GM12873 (cell line): Measurements from ENCODE around the gene TMEM272.

Experiments used
- TF ChIP-seq, protein P1 (sequence below): IDR thresholded peaks from 2 replicates; pipeline ENCODE4 v1.5.1; 2012; ENCODE audit warnings: low read depth, mild to moderate bottlenecking, moderate library complexity, low read length, control low read depth; ENCODE audit not compliant: insufficient read depth; ENCODE audit errors: missing control alignments

TMEM272 gene

DNA sequence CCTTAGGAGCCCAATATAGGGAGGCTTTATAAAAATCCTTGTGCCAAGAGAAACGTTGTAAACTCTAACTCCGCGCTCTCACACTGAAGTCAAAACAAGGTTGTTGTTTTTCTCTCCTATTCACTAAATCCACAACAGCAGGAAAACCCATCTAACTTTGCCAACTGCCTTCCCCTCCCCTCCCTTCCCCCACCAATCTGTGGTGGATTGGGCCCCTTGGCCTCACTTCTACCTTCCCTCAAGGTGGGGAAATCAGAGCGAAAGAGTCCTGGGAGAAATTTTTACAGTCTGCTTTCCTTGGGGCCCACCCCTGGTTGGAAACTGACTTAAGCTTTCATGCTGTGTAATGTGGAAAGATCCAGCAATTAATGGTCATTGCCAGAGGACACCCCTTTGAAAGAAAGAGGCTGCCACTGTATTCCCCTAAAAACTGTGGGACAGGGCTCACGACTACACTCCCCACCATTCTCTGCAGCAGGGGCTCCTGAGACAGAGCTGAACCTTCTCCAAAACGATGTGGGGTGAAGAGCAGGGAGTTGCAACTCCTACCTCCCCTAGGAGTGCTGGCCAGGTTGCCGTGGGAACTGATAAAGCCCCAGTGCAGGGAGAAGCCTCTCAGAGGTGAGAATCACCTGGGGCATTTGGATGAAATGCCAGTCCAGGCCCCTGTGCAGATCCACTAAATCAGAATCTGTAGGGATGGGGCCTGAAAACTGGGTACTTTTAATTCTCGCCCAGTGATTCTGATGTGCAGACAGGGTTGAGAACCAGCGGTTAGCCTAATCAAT is 42.2 kb downstream of the TMEM272 start:
- TF ChIP-seq, protein P1, sequence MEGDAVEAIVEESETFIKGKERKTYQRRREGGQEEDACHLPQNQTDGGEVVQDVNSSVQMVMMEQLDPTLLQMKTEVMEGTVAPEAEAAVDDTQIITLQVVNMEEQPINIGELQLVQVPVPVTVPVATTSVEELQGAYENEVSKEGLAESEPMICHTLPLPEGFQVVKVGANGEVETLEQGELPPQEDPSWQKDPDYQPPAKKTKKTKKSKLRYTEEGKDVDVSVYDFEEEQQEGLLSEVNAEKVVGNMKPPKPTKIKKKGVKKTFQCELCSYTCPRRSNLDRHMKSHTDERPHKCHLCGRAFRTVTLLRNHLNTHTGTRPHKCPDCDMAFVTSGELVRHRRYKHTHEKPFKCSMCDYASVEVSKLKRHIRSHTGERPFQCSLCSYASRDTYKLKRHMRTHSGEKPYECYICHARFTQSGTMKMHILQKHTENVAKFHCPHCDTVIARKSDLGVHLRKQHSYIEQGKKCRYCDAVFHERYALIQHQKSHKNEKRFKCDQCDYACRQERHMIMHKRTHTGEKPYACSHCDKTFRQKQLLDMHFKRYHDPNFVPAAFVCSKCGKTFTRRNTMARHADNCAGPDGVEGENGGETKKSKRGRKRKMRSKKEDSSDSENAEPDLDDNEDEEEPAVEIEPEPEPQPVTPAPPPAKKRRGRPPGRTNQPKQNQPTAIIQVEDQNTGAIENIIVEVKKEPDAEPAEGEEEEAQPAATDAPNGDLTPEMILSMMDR, result no peak

DNA sequence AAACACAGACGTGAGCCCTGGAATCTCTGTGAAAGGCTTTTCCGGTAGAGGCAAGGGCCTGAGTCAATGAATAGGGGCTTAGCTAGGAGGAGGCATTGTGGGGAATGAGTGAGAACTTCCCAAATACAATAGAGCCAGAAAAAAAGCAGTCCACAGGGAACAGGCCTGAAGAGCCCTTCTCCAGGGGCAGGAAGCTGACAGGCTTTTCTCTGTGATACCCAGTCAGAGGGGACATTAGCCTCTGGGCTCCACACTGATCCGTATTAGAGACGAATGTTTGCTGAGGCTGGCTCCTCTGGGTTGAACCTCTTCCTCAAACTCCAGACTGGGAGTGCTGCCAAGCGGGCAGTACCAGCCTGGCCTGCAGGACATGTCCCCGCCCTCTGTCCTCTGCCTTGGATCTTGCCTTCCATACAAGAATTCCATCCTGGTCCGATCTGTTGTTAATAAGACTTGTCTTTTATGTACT is 43.3 kb downstream of the TMEM272 start:
- TF ChIP-seq, protein P1, result no peak

DNA sequence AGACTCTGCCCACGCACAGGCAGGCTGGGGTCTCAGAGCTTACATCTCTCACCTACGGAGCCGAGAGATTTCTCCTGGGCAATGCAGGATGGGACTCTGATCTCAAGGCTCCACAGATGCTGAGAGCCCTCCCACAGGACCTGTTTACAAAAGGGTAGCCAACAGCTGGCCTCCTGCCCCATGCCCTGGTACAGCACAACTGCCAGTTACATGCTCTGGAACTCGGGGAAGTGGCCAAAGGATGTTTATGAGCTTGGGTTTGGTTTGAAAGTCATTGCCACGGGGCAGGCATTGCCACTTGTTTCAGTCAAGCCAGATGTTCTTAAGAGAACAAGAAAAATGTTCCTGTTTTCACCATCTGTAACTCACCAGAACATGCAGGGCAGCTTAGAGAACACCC is 44.5 kb downstream of the TMEM272 start:
- TF ChIP-seq, protein P1, result no peak

DNA sequence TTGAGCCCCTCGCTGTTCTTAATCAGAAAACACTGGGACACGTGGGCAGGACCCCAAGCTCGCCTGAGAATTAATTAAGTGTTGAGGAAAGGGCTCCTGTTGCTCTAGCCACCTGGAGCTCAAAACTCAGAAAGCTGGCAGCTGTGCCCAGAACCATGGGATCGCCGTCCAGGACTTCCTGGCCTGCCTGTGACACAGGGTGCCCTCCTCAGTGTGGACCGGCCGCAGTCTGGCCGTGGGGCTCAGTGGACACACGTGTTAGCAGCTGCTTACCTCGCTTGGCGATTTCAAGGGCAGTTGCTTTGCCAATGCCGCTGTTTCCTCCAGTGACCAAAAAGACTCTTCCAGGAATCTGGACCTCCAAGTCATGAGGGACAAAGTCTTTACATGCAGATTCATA is 45.7 kb downstream of the TMEM272 start:
- TF ChIP-seq, protein P1, result no peak

DNA sequence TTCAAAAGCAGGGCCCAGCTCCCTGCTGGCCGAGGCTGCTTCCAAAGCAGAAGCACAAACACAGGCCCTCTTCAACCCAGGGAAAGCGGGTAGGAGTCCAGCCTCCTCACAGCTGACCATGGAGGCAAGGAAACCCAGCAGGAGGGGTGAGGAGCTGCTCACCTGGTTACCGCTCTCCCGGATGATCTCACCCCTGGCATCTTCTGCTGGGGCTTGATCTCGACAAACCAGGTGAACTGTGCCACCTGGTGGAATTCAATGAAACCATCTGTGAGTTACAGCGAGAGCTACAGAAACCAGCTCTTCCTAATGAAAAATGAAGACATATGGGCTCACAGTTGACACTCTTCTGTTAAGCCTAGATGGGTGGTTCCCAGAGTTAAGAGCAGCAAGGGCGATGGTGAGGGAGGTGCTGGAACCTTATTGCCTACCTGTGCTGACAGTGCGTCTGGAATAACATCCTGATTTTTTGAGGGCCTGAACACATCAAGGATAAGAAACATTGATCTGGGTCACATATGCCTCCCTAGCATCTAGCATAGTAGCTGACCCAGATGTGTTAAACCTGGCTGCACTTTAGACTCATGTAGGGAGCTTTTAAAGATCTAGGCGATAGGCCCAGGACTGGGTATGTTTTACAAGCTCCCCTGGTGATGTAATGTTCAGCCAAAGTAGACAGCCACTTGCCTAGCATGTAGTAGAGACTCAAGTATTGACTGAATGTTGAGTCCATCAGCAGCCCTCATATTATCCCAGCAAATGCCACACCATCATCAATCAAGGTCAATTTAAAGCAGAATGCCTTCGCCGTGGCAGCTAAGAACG is 47.1 kb downstream of the TMEM272 start:
- TF ChIP-seq, protein P1, result peak; percentile 73

DNA sequence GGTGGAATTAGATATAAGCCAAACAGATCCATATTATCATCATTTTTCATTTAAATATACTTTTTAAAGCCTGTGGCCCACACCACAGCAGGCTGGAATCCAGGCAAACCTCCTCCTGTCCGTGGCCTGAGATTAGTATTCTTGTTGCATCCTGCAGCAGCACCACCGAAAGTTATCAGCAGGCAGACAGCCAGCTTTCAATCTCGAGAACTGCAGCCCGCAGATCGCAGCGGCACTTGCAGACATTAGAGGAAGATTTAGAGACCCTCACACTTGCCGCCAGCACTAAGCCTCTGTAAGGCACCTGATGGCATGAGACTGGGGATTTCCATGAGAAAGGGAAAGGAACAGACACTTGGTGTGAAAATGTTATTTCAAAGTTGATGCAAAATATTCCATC is 48.4 kb downstream of the TMEM272 start:
- TF ChIP-seq, protein P1, result no peak

DNA sequence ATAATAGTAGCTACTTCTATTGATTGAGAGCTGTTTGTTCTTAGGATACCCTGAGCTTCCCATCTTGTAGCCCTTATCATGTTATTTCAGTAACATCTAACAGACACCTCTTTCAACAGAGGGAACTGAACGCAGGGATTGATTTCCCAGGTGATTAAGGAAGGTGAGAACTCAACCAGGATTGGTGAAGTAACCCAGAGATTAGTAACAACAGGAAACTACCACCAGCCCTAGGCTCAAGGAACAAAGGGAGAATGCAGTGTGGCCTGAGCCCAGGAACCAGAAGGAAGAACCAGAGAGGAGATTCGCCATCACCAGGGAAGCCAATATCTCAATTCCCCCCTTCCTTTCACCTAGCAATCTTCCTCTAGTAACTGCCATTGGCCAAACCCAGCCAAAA is 49.6 kb downstream of the TMEM272 start:
- TF ChIP-seq, protein P1, result no peak
